Fibroblast of peridontal ligament (primary cell): ENCODE data around the gene MYOM3.
"Not testable (repeated sequence)": the region's sequence is repeated elsewhere in the genome, so short reads cannot be mapped to it uniquely, and the experiment has no call there.

Source experiments
- DNase-seq: peaks from one replicate; pipeline ENCODE4 v3.0.0-alpha.2; 2010; ENCODE audit errors: extremely low read depth

MYOM3 gene

GRCh38 chr1:24071941-24072340 lies 40.0 kb downstream of the MYOM3 start:
- no peak for DNase-seq

GRCh38 chr1:24070821-24071393 lies 41.0 kb downstream of the MYOM3 start:
- peak; percentile 72 for DNase-seq

GRCh38 chr1:24069817-24070216 lies 42.1 kb downstream of the MYOM3 start:
- DNase-seq = no peak

GRCh38 chr1:24067978-24068377 lies 44.0 kb downstream of the MYOM3 start:
- DNase-seq = no peak

GRCh38 chr1:24065304-24065703 lies 46.6 kb downstream of the MYOM3 start:
- DNase-seq = no peak

GRCh38 chr1:24062221-24062620 lies 49.7 kb downstream of the MYOM3 start:
- no peak for DNase-seq

- DNase-seq = no peak
Measured at GRCh38 chr1:24060482-24060881, 51.5 kb downstream of the MYOM3 start.

- DNase-seq = no peak
Measured at GRCh38 chr1:24058671-24059455, 53.1 kb downstream of the MYOM3 start.

GRCh38 chr1:24057171-24057570 lies 54.8 kb downstream of the MYOM3 start:
- no peak for DNase-seq

- no peak for DNase-seq
Measured at GRCh38 chr1:24055681-24056080, 56.3 kb downstream of the MYOM3 start.

- DNase-seq = peak; percentile 51
Measured at GRCh38 chr1:24052220-24052619, 59.7 kb downstream of the MYOM3 start.

- DNase-seq = peak; percentile 14
Measured at GRCh38 chr1:24051206-24051945, 60.6 kb downstream of the MYOM3 start.

GRCh38 chr1:24049733-24050132 lies 62.2 kb downstream of the MYOM3 start:
- no peak for DNase-seq

- DNase-seq = not testable (repeated sequence)
Measured at GRCh38 chr1:24048894-24049293, 63.0 kb downstream of the MYOM3 start.

GRCh38 chr1:24048205-24048869 lies 63.6 kb downstream of the MYOM3 start:
- no peak for DNase-seq

- peak; percentile 79 for DNase-seq
Measured at GRCh38 chr1:24047110-24047477, 64.8 kb downstream of the MYOM3 start.

GRCh38 chr1:24045771-24046170 lies 66.2 kb downstream of the MYOM3 start:
- no peak for DNase-seq

- not testable (repeated sequence) for DNase-seq
Measured at GRCh38 chr1:24044672-24045071, 67.3 kb downstream of the MYOM3 start.

GRCh38 chr1:24043345-24044032 lies 68.4 kb downstream of the MYOM3 start:
- no peak for DNase-seq

GRCh38 chr1:24042315-24042714 lies 69.6 kb downstream of the MYOM3 start:
- no peak for DNase-seq

GRCh38 chr1:24036088-24036487 lies 75.8 kb downstream of the MYOM3 start:
- no peak for DNase-seq

- DNase-seq = no peak
Measured at GRCh38 chr1:24032981-24033380, 79.0 kb downstream of the MYOM3 start.
